Activated CD8-positive, alpha-beta memory T cell treated with anti-CD3 and anti-CD28 coated beads for 48 hours (primary cell): Measurements from ENCODE around the gene ORC1.
"Not testable (repeated sequence)": the region's sequence is repeated elsewhere in the genome, so short reads cannot be mapped to it uniquely, and the experiment has no call there.

Source experiments
- DNase-seq, 3 experiments: peaks; one replicate each; pipeline ENCODE4 v3.0.0-alpha.2; 2020; ENCODE audit warnings: low read depth in 2 of 3, low spot score in 2 of 3

The ORC1 gene

GRCh38 chr1:52386458-52386857 lies 17.8 kb downstream of the ORC1 start:
- DNase-seq, result no peak

- no peak for DNase-seq
These were observed 18.8 kb downstream of the ORC1 start for GRCh38 chr1:52385376-52385775.

- DNase-seq, result not testable (repeated sequence)
These were observed 34.4 kb downstream of the ORC1 start for GRCh38 chr1:52369851-52370250.

GRCh38 chr1:52368383-52369172 lies 35.6 kb downstream of the ORC1 start:
- peak in 1 of 3 experiments; percentile 15 for DNase-seq

GRCh38 chr1:52367272-52367671 lies 37.0 kb downstream of the ORC1 start:
- DNase-seq, result no peak

- DNase-seq, result no peak
These were observed 37.8 kb downstream of the ORC1 start for GRCh38 chr1:52366517-52366827.

GRCh38 chr1:52365746-52366516 lies 38.3 kb downstream of the ORC1 start, which contains the start of gene CC2D1B:
Gene CC2D1B, minus strand, starts transcription at chr1:52366205. Its CDS starts 1,585 bp downstream, at chr1:52364620.
- peak; percentile 94 to 99 (median 97) for DNase-seq

- peak in 1 of 3 experiments; percentile 30 for DNase-seq
These were observed 39.0 kb downstream of the ORC1 start for GRCh38 chr1:52365071-52365745.

GRCh38 chr1:52364235-52364839 lies 39.9 kb downstream of the ORC1 start:
- no peak for DNase-seq

GRCh38 chr1:52360595-52360968 lies 43.6 kb downstream of the ORC1 start:
- DNase-seq, result no peak

- no peak for DNase-seq
These were observed 44.3 kb downstream of the ORC1 start for GRCh38 chr1:52359676-52360594.

- DNase-seq, result no peak
These were observed 45.2 kb downstream of the ORC1 start for GRCh38 chr1:52358851-52359497.

GRCh38 chr1:52357397-52357796 lies 46.8 kb downstream of the ORC1 start:
- no peak for DNase-seq

- DNase-seq, result no peak
These were observed 47.3 kb downstream of the ORC1 start for GRCh38 chr1:52356818-52357355.

GRCh38 chr1:52355847-52356505 lies 48.2 kb downstream of the ORC1 start:
- no peak for DNase-seq

- DNase-seq, result no peak
These were observed 48.8 kb downstream of the ORC1 start for GRCh38 chr1:52355436-52355835.

- no peak for DNase-seq
These were observed 51.5 kb downstream of the ORC1 start for GRCh38 chr1:52352690-52353089.

GRCh38 chr1:52348704-52349300 lies 55.4 kb downstream of the ORC1 start:
- no peak for DNase-seq

- DNase-seq, result no peak
These were observed 57.6 kb downstream of the ORC1 start for GRCh38 chr1:52346653-52347052.
